Renal cortical epithelial cell (primary cell): ENCODE results near the gene SERPINB2. TPM values are rescaled to one million over a fixed set of nuclear protein-coding genes. Genes with fewer than 3 reads are reported as not detected.
"Not testable (repeated sequence)": the region's sequence is repeated elsewhere in the genome, so short reads cannot be mapped to it uniquely, and the experiment has no call there.

Experiments used
- DNase-seq: peaks from one replicate; pipeline ENCODE4 v3.0.0-alpha.2; 2011; ENCODE audit warnings: low read depth
- total RNA-seq: library from RNA; depleted of rRNA; stranded (reverse); fragments of >200 nt; gene quantifications from 2 replicates; pipeline ENCODE4 v1.2.3, GENCODE V29; 2014

SERPINB2 gene
- total RNA-seq, 1 donor from 2014 or later = not detected

DNA sequence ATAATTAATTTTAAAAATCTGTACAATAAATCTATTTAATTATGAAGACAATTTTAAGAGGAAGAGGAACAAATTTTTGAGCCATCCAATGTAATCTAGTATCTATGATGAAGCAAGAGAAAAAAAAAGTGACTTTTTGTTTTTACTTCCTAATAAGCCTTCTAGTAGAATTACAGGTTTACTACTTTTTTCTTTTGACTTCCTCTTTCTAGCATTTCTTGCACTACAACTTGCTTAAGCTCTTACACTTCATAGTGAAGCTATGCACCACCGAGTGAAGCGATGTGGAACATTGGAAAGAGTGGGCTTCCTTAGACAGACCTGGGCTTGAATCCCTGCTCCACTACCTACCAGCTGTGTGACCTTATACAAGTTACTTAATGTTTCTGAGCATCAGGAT lies 2.1 kb downstream of the SERPINB2 start:
- no peak for DNase-seq

DNA sequence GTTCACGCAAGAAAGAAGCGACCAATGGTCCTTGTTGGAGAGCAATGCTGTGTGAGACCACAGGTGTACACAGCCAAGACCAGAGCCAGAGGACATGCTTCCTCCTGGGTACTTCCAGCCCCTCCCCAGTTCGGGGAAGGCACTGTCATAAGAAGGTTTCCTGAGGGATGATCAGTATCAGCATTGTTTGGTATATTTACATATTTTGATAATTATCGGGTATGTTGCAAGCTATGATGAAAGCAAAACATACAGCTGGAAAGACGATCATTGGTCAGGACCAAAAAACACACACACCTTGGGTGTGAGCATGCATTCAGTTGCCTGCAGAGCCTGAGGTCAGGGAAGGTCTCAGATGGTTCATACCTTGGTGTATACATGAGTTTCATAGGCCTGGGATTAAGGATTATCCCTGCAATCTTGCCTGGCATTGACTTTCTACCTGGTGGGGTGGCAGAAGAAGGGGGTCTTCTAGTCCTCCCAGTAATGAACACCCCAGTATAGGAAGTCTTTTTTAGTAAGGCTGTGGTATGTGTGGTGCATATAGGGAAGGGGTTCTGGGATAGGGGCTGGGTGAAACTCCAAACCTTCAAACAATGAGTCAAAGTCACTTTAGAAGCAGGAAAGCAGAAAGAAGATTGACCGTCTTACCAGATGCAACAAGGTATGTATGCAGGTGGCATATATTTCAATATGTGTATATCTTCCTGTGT lies 2.9 kb downstream of the SERPINB2 start:
- DNase-seq = no peak

DNA sequence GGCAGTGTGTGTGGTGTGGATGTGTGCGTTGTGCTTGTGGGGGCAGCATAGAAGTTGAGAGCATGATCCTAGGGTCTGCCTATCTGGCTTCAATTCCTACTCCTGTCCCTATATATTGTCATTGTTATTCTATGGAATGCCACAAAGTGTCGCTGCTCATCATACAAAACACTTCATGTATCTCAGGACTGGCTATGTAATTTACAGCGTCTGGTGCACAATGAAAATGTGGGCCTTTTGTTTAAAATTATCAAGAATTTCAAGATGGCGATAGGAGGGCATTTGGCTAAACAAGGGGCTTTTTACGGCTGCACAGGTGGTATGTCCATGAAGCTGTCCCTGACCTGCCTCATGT lies 3.4 kb downstream of the SERPINB2 start:
- no peak for DNase-seq

DNA sequence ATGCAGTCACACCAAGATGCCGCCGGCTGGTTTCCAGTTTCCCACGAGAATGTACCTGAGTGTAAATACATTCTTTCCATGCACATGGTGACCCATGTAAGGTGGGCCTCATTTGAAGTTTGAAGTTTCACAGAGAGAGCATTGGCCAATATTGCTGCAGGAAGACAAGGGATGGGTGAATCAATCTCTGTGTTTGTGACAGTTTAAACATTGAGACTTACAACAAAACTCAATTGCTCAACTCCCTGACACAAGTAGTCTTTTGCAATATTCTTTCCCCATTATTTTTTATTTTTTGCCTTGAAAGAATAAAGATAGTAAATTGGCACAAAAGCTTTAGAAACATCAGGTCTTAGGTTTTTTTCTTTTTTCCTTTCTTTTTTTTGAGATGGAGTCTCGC lies 5.1 kb downstream of the SERPINB2 start:
- no peak for DNase-seq

DNA sequence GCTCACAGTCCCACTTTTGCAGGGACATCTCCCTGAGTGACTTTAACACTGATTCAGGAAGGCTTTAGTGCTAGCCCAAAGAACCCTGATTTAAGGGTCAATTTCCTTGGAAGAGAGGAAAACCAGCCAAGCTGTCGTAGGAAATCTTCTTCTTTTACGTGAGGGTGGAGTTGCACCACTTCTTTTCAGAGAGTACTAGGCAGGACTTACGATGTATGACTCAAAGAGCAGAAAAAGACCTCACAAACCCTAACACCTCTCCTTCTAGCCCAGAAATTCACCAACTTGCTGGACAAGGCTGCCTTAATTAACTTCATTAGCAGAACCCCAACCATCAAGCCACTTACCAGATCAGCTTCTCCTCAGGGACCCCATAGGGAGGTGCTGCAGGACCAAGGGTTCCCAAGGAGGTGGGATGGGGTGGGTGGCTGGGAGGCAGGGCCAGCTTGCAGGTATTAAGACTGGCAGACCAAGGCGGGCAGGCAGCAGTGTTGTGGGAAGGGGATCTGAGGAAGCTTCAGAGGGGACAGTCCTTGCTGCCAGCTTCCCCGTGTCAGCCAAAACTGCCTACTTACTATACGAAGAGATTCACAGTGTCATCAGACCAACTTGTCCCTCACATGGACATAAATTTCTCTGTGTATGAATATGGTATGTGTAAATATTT lies 6.7 kb downstream of the SERPINB2 start:
- no peak for DNase-seq

DNA sequence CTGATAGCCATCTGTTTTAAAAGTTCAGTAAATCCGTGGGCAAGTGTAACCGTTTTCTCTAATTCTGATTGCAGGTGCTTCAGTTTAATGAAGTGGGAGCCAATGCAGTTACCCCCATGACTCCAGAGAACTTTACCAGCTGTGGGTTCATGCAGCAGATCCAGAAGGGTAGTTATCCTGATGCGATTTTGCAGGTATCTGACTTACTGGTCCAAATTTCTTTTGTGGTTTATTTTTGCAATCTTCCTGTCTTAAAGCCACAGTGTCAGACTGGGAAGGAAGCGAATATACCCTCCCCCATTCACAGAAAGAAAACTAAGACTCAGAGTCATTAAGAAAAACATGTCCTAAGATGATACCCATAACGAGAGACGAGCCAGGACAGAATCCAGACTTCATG lies 7.7 kb downstream of the SERPINB2 start:
- DNase-seq = no peak

DNA sequence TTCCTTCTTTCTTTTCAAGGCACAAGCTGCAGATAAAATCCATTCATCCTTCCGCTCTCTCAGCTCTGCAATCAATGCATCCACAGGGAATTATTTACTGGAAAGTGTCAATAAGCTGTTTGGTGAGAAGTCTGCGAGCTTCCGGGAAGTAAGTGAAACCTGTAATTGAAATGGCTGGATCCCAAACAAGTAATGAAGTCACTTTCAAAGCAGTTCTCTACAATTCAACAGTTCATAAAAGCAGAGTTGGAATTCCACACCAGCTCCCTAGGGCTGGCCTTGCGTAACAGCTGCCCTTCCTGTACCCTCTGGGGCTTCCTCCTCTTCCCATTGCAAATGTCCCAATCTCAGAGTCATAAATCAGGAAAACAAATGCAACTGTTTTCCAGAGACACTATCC lies 9.6 kb downstream of the SERPINB2 start:
- DNase-seq = no peak

DNA sequence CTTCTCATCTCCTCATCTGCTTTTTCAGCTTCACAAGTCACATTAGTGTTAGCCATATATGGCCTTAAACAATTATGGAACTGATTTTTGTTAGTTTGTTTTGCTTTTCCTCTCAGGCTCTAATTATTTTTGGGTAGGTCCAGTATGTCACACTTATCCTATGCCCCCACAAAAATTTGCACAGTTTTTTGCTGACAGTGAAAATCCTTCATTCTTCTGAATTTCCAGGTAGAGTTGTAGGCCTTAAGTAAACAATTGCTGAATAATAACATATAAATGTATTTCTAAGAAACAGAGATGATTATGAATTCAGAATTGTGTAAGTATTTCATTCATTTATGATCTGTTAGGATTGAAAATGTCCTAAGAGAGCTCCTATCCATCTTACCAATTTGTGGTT lies 11.7 kb downstream of the SERPINB2 start:
- no peak for DNase-seq

DNA sequence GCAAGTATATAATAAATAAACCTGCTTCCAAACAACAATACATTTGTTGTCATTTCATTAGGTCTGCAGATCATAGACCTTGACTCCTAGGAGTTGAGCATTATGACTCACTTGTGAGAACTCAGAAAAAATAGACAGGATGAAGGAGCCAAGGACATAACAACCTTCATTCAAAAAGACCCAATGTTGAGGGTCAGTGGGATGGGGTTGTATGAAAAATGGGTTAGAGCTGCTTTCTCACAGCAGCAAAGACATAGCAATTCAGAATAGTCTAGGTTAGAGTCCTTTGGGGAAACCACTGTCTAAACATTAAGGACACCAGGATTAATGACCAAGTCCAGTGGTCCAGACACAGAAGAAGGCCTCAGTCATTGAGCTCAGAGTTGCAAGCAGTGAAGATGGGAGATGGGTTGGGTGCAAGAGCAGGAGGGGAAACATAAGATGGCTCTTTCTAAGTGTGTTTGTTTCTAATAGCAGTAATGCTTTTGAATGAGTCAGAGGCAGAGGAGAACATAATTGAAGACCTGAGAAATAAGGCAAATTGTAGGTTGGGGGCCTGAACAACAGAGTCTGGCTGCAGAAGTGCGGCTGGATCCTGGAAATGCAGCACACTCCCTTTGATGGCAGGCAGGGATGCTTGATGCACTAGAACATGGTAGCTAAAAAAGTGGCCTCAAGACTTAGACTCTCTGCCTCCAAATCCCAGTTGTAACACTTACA lies 16.5 kb downstream of the SERPINB2 start:
- DNase-seq = no peak

DNA sequence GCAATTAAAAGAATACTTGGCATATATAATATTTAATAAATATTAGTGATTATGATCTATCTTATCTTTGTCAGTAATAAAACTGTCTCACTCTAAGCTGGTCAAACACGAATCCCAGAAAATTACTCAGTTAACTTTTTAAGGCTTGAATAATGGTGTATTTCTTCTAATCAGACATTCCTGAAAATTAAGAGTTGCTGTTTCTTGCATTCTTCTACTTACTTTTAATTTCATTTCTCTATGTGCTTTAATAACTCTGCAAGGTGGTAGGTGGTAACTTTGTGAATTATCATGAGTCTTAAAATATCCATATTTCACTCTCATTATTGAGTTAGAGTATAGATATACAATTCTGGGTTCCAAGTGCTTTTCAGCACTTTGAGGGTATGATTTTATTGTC lies 17.2 kb downstream of the SERPINB2 start:
- no peak for DNase-seq

DNA sequence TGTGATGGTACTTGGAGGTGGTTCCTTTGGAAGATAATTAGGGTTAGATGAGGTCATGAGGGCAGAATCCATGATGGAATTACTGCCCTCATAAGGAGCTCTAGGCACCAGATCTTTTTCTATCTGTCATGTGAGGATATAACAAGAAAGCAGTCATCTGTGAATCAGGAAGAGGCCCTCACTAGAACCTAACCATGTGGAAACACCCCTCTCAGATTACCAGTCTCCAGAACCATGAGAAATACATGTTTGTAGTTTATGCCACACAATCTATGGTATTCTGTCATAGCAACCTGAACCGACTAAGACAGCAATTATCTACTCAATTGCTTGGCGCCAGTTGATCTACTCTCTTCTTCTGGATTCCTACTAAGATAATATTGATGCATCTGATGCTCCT lies 17.9 kb downstream of the SERPINB2 start:
- DNase-seq = no peak

DNA sequence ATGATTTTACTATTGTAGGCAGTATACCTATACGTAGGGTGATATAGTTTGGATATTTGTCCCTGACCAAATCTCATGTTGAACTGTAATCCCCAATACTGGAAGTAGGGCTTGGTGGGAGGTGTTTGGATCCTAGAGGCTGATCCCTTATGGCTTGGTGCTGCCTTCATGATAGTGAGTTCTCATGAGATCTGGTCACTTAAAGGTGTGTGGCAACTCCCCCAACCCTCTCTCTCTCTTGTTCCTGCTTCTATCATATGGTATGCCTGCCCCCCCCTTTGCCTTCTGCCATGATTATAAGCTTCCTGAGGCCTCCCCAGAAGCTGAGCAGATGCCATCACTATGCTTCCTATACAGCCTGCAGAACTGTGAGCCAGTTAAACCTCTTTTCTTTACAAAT lies 18.6 kb downstream of the SERPINB2 start:
- DNase-seq = no peak

DNA sequence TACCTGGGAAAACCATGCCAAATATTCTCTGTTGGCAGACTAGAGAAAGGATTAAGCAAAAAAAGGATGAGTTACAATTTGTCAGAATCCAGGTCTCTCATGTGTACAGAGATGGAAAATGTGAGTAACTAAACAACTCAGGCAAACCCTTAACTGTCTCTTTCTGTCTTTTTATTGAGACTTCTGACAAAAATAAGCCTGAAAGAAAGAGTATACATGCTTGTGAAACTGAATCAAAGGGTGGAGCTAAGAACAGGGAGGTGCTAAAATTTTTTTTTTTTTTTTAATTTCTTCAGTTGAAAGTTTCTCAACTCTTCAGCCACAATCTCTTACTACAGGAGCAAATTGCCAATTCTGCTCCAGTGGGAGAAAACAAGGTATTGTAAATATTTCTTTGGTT lies 20.2 kb downstream of the SERPINB2 start, which contains the start of gene SERPINB10:
SERPINB10 (plus strand) TSS at position 295 of the 400 bp plus-strand sequence. CDS start 7,553 bp downstream, outside the sequence.
- no peak for DNase-seq

DNA sequence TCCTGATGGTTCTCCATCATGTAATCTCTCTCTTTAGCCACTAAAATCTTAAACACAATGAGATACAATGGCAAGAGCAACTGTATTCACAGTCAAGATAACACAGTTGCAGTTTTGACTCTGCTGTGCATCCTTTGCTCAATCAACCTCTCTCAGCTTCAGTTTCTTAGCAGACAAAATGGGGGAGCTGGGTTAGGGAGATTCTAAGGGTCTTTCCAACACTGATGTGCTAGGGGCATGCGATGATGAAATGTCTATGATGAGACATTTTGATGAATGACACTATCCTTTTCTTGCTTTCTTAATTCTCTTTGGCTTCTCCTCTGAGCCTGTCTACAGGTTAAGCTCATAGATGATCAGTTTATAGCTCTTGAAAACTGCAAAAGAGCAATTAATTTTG lies 21.4 kb downstream of the SERPINB2 start:
- no peak for DNase-seq

DNA sequence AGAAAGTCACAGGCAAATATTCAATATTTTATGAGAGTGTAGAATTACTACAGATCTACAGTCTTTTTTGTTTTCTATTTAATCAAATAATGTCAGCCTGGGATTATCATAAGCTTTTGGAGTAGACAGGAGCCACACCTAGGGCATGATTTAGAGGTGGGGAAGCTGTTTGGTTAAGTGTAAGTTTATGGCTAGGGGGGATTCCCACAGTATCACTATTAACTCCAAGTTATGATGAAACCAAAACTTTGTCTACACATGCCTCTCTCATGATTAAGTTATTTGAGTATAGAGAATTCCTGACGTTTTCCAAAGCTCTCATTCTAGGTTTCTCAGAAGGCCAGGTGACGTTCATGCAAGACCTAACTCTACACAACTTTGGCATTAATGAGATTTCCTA lies 22.4 kb downstream of the SERPINB2 start:
- no peak for DNase-seq

DNA sequence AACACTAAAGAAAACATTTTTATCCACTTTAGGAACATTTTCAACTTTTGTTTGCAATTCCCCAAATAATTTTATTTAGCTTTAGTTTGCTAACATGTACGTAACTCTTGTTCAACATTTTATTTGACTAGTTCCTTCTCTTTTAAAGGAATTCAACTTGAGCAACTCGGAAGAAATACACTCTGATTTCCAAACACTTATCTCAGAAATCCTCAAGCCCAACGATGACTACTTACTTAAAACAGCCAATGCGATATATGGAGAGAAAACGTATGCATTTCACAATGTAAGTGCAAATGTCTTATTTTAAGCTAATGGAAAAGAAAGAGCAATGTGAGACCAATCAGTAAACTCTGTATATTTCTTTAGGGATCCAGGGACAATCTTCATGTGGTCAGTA lies 30.3 kb downstream of the SERPINB2 start:
- DNase-seq = no peak

DNA sequence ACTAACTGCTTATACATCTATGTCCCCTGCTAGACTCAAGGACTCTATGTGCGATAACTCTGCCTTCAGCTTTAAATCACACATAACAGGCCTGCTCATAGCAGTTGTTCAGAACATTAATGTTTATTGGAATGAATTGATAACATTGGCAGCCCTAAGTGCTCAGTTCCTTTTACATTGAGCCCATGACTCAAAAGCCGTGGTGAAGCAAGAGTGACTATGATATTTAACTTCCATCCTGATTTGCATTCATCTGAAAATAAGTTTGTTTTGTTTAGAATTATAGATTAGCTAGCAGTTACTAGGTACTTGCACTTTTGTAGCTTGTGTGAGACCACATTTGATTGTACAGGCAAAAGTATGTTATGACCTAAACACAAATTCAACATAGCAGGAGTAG lies 34.5 kb downstream of the SERPINB2 start:
- no peak for DNase-seq

DNA sequence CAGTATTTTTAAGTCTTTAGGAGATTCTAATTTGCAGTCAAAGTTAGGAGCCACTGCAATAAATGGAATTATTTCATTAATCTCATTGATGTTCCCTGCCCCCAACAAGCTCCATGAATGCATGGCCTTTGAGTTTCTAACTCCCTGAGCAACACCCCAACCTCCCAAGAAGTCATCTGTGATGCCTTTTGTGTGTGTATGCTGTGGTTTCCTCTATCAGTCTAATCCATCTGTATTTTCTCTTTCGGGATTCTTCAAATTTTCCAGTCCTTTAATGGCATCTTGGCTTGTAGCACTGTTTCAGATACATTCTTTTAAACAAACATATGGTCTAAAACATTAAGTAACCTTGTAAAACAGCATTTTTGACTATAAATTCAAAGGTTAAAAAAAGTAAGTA lies 37.0 kb downstream of the SERPINB2 start:
- no peak for DNase-seq

DNA sequence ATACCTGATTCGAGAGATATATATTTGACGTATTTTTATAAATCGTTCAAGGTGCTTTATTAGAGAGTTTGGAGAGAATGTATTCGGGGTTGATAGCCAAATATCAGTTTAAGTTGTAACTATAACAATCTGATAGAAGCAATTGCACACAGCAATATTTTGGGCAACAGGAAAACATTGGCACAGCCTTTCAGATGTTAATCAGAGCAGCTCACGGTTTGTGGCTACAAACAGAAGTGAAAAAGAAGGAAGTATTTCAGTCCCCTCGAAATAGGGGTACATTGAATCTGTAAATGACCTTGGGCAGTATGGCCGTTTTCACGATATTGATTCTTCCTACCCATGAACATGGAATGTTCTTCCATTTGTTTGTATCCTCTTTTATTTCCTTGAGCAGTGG lies 40.8 kb downstream of the SERPINB2 start:
- no peak for DNase-seq

DNA sequence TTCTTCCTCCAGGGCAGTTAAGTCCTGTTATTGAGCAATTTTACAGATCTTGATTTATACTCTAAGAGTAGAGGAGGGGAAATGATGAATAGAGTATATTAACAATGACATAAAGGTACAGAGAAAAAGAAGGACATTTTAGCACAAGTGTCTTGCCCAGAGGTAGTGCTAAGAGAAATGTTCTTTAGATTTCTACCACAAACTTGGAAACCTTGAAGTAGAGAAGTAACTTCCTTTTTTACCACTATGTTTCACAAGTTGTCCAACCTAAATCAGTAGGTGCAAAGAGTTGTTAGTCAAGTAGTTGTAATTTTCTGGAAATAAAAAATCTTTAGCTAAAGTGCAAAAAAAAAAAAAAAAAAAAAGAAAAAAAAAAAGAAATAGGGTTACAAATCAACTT lies 41.9 kb downstream of the SERPINB2 start:
- DNase-seq = not testable (repeated sequence)

DNA sequence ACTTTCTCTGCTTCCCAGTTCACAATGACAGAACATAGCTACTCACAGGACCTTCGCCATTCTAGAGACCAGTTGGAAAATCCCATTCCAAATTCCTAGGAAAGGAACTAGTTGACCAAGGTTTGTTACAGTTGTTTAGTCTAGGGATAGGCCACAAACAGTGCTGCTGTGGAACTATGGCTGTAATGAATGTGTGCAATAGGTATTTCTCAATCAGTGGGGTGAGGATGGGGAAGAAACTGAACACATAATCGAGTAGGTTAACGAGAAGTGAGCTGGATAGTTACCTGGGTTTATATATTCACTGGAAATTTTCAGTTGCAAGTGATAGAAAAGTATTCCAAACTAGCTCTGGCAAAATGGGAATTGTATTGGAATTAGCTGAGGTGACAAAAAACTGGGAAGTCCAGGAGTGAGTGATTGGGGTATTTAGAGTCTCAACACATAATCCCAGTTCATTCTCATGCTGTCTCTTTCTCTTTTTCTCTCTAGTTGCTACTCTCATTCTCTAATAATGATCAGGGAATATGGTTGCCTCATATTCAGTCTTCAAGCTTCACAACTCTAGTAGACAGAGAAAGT lies 43.4 kb downstream of the SERPINB2 start:
- DNase-seq = no peak

DNA sequence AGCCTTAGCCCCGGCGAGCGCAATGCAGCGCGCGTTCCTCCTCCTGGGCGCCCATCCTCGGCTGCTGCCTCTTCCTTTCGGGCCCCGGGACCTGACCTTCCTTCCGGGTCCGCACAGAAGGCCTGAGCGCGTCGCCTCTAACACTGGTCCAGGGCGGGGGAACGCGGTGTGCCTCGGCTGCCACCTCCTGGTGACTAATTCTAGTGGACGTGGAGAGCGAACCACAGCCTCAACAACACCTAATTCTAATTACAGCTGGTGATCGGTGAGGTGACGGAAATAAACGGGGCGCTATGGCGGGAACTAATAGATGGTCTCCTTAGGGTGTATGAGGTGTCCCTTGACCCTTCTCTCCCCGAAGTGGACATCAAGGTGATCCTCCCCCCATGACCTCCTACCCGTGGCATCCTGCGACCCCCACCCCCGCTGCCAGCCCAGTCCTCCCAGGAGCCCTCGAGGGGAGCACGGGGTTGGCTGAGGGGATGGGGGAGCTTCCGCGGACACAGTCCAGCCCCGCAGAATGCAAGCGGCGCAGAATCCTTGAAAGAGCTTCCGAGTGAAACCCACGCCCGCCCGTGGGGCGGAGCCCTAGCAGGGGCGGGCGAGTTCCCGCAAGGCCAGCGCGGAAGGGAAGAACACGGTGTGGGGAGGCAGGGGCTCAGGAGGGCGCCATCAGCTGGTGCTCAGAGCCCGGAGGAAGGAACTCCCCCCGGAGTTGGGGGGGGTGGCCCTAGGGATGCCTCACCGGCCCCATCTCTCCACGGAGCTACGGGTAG lies 48.8 kb downstream of the SERPINB2 start:
- peak; percentile 53 for DNase-seq
